Activated B cell treated with CpG ODN at 0.5 μM for 24 hours (primary cell): ENCODE measurements around the gene SYMPK. TPM values are rescaled to one million over a fixed set of nuclear protein-coding genes. Genes with fewer than 3 reads are reported as not detected.

ENCODE experiments used
- ATAC-seq: fragments of 200-7000 bp; cut with Tn5 transposase; one replicate; pipeline ENCODE4 v1.10.0; 2021; ENCODE audit warnings: low read depth, mild to moderate bottlenecking, moderate library complexity
- CTCF ChIA-PET: fragments of 350-600 bp; sonication (Branson Sonifier 250); formaldehyde crosslinking; loops from one replicate; lab custom pipeline; 2021; ENCODE audit warnings: antibody characterized with exemption; lab: Charles Lee
- POLR2A ChIA-PET: fragments of 350-600 bp; sonication (Branson Sonifier 250); formaldehyde crosslinking; loops from one replicate; lab custom pipeline; 2021; ENCODE audit warnings: antibody characterized with exemption; lab: Charles Lee
- DNase-seq: peaks from one replicate; pipeline ENCODE4 v3.0.0; 2022
- H3K27ac Mint-ChIP-seq: one replicate; pipeline ENCODE4 v1.8.0; 2020; ENCODE audit warnings: mixed read lengths
- H3K27me3 Mint-ChIP-seq: one replicate; pipeline ENCODE4 v1.8.0; 2021; ENCODE audit warnings: mixed read lengths
- H3K36me3 Mint-ChIP-seq: one replicate; pipeline ENCODE4 v1.8.0; 2021; ENCODE audit warnings: low read depth, mixed read lengths
- H3K4me1 Mint-ChIP-seq: one replicate; pipeline ENCODE4 v1.8.0; 2021; ENCODE audit warnings: mixed read lengths
- H3K4me3 Mint-ChIP-seq: one replicate; pipeline ENCODE4 v1.8.0; 2020; ENCODE audit warnings: mild to moderate bottlenecking, mixed read lengths
- H3K9me3 Mint-ChIP-seq: one replicate; pipeline ENCODE4 v1.8.0; 2020; ENCODE audit warnings: mixed read lengths
- intact Hi-C: fragments of 100-400 bp; cut with micrococcal nuclease; formaldehyde crosslinking; loops from one replicate; pipeline ENCODE4 v1.15.1; 2024
- total RNA-seq: library from RNA; stranded (reverse); gene quantifications from 2 replicates; pipeline ENCODE4 v1.2.3, GENCODE V29; 2022
- TF ChIP-seq, protein P1 (sequence below): fragments of 200-600 bp; IDR thresholded peaks from one replicate; pipeline ENCODE4 v1.8.0; 2022; ENCODE audit warnings: antibody characterized with exemption, mild to moderate bottlenecking

The SYMPK gene
- total RNA-seq, 1 donor from 2014 or later: 150 TPM

GRCh38 chr19:45823182-45823581 lies 39.8 kb downstream of the SYMPK start:
- ATAC-seq: no peak
- CTCF ChIA-PET: no interaction called here
- H3K27me3 Mint-ChIP-seq: no peaks in the 10 kb centered on the region
- H3K36me3 Mint-ChIP-seq: peaks cover 83% of the 10 kb centered on the region
- H3K4me1 Mint-ChIP-seq: no peaks in the 10 kb centered on the region
- no peak overlapping the region for H3K27ac Mint-ChIP-seq
- TF ChIP-seq, protein P1, sequence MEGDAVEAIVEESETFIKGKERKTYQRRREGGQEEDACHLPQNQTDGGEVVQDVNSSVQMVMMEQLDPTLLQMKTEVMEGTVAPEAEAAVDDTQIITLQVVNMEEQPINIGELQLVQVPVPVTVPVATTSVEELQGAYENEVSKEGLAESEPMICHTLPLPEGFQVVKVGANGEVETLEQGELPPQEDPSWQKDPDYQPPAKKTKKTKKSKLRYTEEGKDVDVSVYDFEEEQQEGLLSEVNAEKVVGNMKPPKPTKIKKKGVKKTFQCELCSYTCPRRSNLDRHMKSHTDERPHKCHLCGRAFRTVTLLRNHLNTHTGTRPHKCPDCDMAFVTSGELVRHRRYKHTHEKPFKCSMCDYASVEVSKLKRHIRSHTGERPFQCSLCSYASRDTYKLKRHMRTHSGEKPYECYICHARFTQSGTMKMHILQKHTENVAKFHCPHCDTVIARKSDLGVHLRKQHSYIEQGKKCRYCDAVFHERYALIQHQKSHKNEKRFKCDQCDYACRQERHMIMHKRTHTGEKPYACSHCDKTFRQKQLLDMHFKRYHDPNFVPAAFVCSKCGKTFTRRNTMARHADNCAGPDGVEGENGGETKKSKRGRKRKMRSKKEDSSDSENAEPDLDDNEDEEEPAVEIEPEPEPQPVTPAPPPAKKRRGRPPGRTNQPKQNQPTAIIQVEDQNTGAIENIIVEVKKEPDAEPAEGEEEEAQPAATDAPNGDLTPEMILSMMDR: no peak
- POLR2A ChIA-PET: interaction anchor here (0.5 kb wide), 1 partner anchor 38 kb away, joined by 6 read pairs; no protein-coding TSS in a partner anchor
- intact Hi-C loops: no loop called here
- H3K9me3 Mint-ChIP-seq: no peaks in the 10 kb centered on the region
- H3K4me3 Mint-ChIP-seq: no peak overlapping the region
- DNase-seq: no peak

DNA sequence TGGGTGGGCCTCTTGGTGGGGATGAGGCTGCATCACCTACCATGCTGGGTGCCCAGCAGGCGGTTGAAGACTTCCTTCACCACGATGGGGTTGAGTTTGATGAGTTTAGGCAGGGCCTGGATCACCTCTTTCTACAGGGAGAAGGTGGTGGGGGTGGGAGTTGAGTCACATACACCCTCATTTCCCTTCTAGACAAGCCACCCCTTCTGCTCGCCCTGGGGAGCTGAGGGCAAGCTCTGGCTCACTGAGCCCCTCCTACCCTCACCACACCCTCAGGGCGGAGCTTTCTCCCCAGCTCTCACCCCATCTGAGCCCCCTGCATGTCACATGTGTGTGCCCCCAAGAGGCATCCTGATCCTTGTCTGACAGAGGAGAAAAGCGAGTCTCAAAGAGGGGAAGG lies 40.2 kb downstream of the SYMPK start:
- DNase-seq (no peak), ATAC-seq (no peak)
- H3K27me3 Mint-ChIP-seq: no peaks in the 10 kb centered on the region
- H3K4me3 Mint-ChIP-seq: no peak overlapping the region
- CTCF ChIA-PET: no interaction called here
- intact Hi-C loops: no loop called here
- TF ChIP-seq, protein P1: no peak
- no peaks in the 10 kb centered on the region for H3K4me1 Mint-ChIP-seq
- POLR2A ChIA-PET: no interaction called here
- no peak overlapping the region for H3K27ac Mint-ChIP-seq
- H3K9me3 Mint-ChIP-seq: no peaks in the 10 kb centered on the region
- peaks cover 78% of the 10 kb centered on the region for H3K36me3 Mint-ChIP-seq

DNA sequence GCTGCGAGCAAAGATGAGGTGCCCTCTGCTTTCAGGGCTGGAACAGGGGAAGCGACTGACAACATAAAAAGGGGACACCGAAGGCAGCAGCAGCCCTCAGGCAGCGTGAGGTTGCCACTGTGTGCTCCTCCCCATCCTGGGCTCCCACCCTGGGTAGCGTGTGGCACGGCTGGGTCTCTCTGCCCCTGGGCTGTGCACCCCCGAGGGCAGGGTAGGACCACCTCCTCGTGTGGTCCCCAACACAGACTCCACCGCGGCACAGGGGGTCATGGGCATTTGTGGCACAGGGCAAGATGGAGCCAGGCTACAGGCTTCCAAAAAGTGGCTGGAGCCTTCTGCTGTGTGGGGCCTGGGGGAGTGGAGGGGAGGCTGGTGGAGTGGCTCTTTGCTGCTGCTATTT lies 41.4 kb downstream of the SYMPK start:
- CTCF ChIA-PET: no interaction called here
- DNase-seq: no peak
- Mint-ChIP-seq H3K27ac (peak overlapping the region; percentile 31), H3K4me3 (no peak overlapping the region), H3K9me3 (no peaks in the 10 kb centered on the region), H3K36me3 (peaks cover 67% of the 10 kb centered on the region), H3K4me1 (peaks cover 9% of the 10 kb centered on the region), H3K27me3 (no peaks in the 10 kb centered on the region)
- POLR2A ChIA-PET: no interaction called here
- TF ChIP-seq, protein P1: no peak
- intact Hi-C loops: no loop called here
- ATAC-seq: no peak

GRCh38 chr19:45821103-45821521 lies 41.8 kb downstream of the SYMPK start:
- H3K27ac Mint-ChIP-seq: peak overlapping the region; percentile 31
- H3K9me3 Mint-ChIP-seq: no peaks in the 10 kb centered on the region
- peaks cover 63% of the 10 kb centered on the region for H3K36me3 Mint-ChIP-seq
- H3K4me1 Mint-ChIP-seq: peaks cover 9% of the 10 kb centered on the region
- no peak for ATAC-seq
- intact Hi-C loops: no loop called here
- no peak overlapping the region for H3K4me3 Mint-ChIP-seq
- no peaks in the 10 kb centered on the region for H3K27me3 Mint-ChIP-seq
- POLR2A ChIA-PET: no interaction called here
- no peak for DNase-seq
- CTCF ChIA-PET: no interaction called here
- TF ChIP-seq, protein P1: no peak

GRCh38 chr19:45820413-45821102 lies 42.4 kb downstream of the SYMPK start:
- Mint-ChIP-seq H3K4me1 (peaks cover 9% of the 10 kb centered on the region), H3K36me3 (peaks cover 58% of the 10 kb centered on the region), H3K4me3 (no peak overlapping the region), H3K27ac (no peak overlapping the region), H3K27me3 (no peaks in the 10 kb centered on the region), H3K9me3 (no peaks in the 10 kb centered on the region)
- CTCF ChIA-PET: no interaction called here
- TF ChIP-seq, protein P1: no peak
- POLR2A ChIA-PET: no interaction called here
- DNase-seq (no peak), ATAC-seq (no peak)
- intact Hi-C loops: no loop called here
